HFF-Myc (cell line): Measurements from ENCODE around the gene ROBO2.

Source experiments
- DNase-seq: peaks from one replicate; pipeline ENCODE4 v3.0.0-alpha.2; 2011; ENCODE audit warnings: low read depth; ENCODE audit errors: extremely low read depth
- H3K4me3 ChIP-seq: replicated peaks from 2 replicates; pipeline ENCODE4 v1.5.1; 2011; ENCODE audit warnings: low read depth, mild to moderate bottlenecking, control low read depth, low read length
- TF ChIP-seq, protein P1 (sequence below): IDR thresholded peaks from 2 replicates; pipeline ENCODE4 v1.5.1; 2012; ENCODE audit warnings: mild to moderate bottlenecking, low read depth, low read length, control low read depth; ENCODE audit errors: missing control alignments

The ROBO2 gene

GRCh38 chr3:77048186-77048585, 8.3 kb downstream of the ROBO2 start:
- H3K4me3 ChIP-seq: no peak overlapping the region
- TF ChIP-seq, protein P1, sequence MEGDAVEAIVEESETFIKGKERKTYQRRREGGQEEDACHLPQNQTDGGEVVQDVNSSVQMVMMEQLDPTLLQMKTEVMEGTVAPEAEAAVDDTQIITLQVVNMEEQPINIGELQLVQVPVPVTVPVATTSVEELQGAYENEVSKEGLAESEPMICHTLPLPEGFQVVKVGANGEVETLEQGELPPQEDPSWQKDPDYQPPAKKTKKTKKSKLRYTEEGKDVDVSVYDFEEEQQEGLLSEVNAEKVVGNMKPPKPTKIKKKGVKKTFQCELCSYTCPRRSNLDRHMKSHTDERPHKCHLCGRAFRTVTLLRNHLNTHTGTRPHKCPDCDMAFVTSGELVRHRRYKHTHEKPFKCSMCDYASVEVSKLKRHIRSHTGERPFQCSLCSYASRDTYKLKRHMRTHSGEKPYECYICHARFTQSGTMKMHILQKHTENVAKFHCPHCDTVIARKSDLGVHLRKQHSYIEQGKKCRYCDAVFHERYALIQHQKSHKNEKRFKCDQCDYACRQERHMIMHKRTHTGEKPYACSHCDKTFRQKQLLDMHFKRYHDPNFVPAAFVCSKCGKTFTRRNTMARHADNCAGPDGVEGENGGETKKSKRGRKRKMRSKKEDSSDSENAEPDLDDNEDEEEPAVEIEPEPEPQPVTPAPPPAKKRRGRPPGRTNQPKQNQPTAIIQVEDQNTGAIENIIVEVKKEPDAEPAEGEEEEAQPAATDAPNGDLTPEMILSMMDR: no peak
- DNase-seq: no peak

- no peak for DNase-seq
- H3K4me3 ChIP-seq: no peak overlapping the region
- TF ChIP-seq, protein P1: no peak
Observed at GRCh38 chr3:77051591-77051990, 11.7 kb downstream of the ROBO2 start.

DNA sequence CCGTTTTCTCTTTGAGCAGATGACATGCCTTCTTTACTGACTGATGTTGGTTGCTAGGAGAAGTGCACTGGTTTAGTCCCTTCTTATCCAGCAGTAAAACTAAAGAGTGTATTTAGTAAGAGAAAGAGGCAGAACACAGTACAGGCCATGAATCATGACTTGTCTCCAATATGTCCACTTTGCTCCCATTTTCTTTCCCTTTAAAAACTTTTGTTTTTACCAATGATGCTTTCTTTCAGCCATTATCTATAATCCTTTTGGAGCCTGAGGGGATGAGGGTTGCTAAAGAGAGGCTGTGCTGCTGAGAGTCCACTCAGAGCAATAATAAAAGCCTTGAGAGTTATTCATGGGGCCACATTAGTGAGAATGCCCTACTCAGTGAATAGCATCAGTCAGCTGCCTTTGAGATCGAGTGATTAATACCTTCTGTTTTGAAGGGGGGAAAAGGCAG, 12.2 kb downstream of the ROBO2 start:
- H3K4me3 ChIP-seq: no peak overlapping the region
- no peak for DNase-seq
- TF ChIP-seq, protein P1: no peak

DNA sequence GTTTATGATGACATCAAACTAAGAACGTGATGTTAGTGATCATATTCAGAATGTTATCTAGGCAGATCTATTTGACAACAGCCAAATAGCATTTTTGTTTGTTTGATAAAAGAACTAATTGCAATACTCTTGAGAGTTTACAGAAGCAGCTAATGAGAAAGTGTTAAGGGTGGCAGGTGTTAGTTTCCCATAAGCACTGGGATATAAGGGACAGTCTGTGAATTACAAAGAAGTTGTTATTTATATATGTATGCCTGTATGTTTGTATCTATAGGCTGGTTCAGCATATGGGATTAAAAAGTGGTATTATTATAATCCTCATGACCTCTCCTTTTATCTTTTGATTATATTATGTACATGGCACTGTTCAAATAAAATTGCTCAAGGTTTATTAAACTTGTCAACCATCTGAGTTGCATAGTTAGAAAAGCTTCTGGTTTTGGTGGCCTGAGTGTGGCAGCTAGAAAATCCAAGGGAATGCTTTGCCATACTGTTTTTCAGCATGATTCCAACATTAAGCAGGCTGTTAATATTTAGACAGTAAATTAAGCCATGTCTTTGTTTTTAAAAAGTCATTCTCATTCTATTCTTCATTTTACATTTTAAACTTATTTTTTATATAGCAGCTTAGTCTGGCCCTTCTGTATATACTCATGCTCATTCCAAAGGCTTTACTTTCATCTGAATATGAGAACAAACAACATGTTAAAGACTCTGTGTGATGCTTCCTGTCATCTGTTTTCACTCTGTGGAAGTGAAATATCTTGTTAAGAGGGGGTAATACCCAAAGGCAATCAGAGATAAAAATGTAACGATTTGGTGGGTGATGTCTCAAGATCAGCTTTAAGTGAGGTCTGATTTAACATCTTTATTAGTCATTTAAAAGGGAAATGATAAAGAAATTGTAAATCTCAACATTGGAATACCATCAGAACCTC, 13.1 kb downstream of the ROBO2 start:
- H3K4me3 ChIP-seq: no peak overlapping the region
- no peak for DNase-seq
- TF ChIP-seq, protein P1: no peak

DNA sequence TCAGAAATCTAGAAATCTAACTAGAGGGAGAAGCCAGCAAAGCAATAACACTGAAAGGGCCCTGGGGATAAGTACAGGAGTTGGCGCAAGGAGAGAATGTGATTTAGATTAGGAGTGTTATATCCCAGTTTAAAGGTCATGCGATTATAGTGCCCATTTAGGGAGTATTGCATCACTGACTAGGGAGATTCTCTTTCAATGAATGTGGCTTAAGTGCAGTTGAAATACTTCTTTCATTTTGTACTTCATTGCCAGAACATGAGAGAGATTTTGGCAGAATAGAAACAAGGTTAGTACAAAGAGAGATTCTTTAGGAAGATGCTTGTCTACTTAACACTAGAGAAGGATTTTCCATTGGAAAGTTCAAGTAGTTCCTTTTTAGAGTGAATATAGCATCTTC, 13.9 kb downstream of the ROBO2 start:
- H3K4me3 ChIP-seq: no peak overlapping the region
- no peak for DNase-seq
- TF ChIP-seq, protein P1: no peak

- no peak for DNase-seq
- no peak overlapping the region for H3K4me3 ChIP-seq
- TF ChIP-seq, protein P1: no peak
Observed at GRCh38 chr3:77055841-77056341, 16.0 kb downstream of the ROBO2 start.

DNA sequence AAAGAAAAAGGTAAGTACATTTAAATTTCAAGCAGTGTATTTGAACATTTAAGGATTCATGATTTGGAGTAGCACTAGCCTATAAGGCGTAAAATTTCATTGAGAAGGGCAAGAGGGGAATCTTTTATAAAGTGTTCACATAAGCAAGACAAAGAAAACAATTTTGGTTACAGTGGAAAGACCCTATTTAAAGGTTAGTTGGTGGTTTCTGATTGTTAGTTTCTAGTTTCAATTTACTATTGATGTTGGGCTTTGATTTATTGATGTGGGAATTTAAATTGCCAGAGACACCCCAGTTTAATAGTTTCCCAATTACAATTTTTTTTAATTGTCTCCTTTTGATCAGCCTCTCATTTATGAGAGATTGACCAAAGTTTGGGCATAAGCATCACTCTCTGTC, 19.5 kb downstream of the ROBO2 start:
- TF ChIP-seq, protein P1: no peak
- no peak overlapping the region for H3K4me3 ChIP-seq
- no peak for DNase-seq
